Right lobe of liver (tissue), 6 donors: ENCODE data around the gene SPATA18. TPM values are rescaled to one million over a fixed set of nuclear protein-coding genes. Genes with fewer than 3 reads are reported as not detected.

ENCODE experiments used
- ATAC-seq, 4 donors: fragments of 200-7000 bp; cut with Tn5 transposase; one replicate each; pipeline ENCODE4 v1.9.1; 2020; ENCODE audit warnings: mild to moderate bottlenecking in 4 of 4, moderate library complexity in 4 of 4
- DNase-seq, 3 donors: peaks; one replicate each; pipeline ENCODE4 v3.0.0-alpha.2; 2020
- H3K27ac ChIP-seq, 3 donors: fragments of 200-600 bp; one replicate each; pipeline ENCODE4 v1.8.0; 2022
- H3K27me3 ChIP-seq, 2 donors: fragments of 200-600 bp; one replicate each; pipeline ENCODE4 v1.8.0; 2022
- H3K36me3 ChIP-seq, 4 donors: fragments of 200-600 bp; sonication (generic) in 1 of 4; one replicate each; pipeline versions ENCODE4 v1.5.1 to v1.8.0; 2017 to 2022; ENCODE audit warnings: control low read depth in 1 of 4
- H3K4me1 ChIP-seq, 4 donors: fragments of 200-600 bp; sonication (generic) in 1 of 4; one replicate each; pipeline versions ENCODE4 v1.5.1 to v1.8.0; 2017 to 2022; ENCODE audit warnings: control low read depth in 1 of 4
- H3K4me3 ChIP-seq, 3 donors: fragments of 200-600 bp; one replicate each; pipeline ENCODE4 v1.8.0; 2022
- H3K9me3 ChIP-seq, 4 donors: fragments of 200-600 bp; sonication (generic) in 1 of 4; one replicate each; pipeline versions ENCODE4 v1.5.1 to v1.8.0; 2017 to 2022; ENCODE audit warnings: control low read depth in 1 of 4
- CTCF ChIP-seq, 4 donors: fragments of 200-600 bp in 3 of 4; fragments of 450-650 bp in 1 of 4; IDR thresholded peaks; one replicate each; pipeline versions ENCODE4 v1.5.1 to v1.8.0; 2016 to 2022; ENCODE audit warnings: antibody characterized with exemption in 4 of 4, mild to moderate bottlenecking in 2 of 4
- POLR2A ChIP-seq: fragments of 450-650 bp; IDR thresholded peaks from one replicate; pipeline ENCODE4 v1.6.1; 2017; ENCODE audit warnings: antibody characterized with exemption, mild to moderate bottlenecking
- WGBS: methylation state at CpG from one replicate; pipeline ENCODE4 v1.1.6; 2018; ENCODE audit warnings: low coverage, low lambda C conversion rate; ENCODE audit not compliant: insufficient coverage; ENCODE audit errors: missing lambda C conversion rate; 5-methylcytosine and 5-hydroxymethylcytosine counted together
- intact Hi-C, 2 donors: fragments of 100-400 bp; cut with DNase I; formaldehyde crosslinking; loops; one replicate each; pipeline versions ENCODE4 v1.11.2 to v1.14.1; 2022
- long read RNA-seq: library from polyadenylated mRNA; unstranded; transcript quantifications from one replicate; pipeline ENCODE4 v2.0.0, GENCODE V29; 2019
- total RNA-seq, 6 experiments: library from RNA; depleted of rRNA in 2 of 6; stranded (reverse); fragments of >200 nt in 2 of 6; fragmentation: NEBNext Ultra II Directional in 3 of 6; extraction: Animal tissue kit (Norgen Biotek cat#: 25700) in 3 of 6; gene quantifications; one replicate each; pipeline versions ENCODE4 v1.1.0 to v1.2.4, GENCODE V29; 2016 to 2023
- donor health status: DM: no; HTN: yes; CAD: no.
- donor health status: DM: no; HTN: no; CAD: no.
- donor health status: DM: no; HTN: no; CAD: no.
- donor health status: DM: no; HTN: yes; CAD: no.
- donor health status: DM: no; HTN: yes; CAD: no.

The SPATA18 gene
- 1 to 10 TPM; 1.6 to 2.9 (median 2.3) TPM for total RNA-seq
- long read RNA-seq: 0 reads

GRCh38 chr4:52051213-52051614 lies at the start of gene SPATA18:
SPATA18 (plus strand) TSS chr4:52051304; CDS start chr4:52051705, 401 bp downstream.
- ATAC-seq: peak; percentile 65 to 81 (median 76)
- DNase-seq: peak; percentile 48 to 53 (median 50)
- H3K27ac ChIP-seq: peak within 1 kb of the TSS; percentile 47 to 54 (median 49)
- H3K4me1 ChIP-seq: peaks cover 0 to 4% (median 0%) of the 10 kb centered on the region in 4 donors
- peak within 1 kb of the TSS; percentile 45 to 65 (median 59) for H3K4me3 ChIP-seq
- WGBS: 7% methylated on average over 3 of the region's 44 CpGs
- intact Hi-C loops: no loop called here
- TF ChIP-seq CTCF (IDR thresholded peaks at IDR 0.05) (no peak), POLR2A (no peak)
- H3K9me3 ChIP-seq: no peaks in the 10 kb centered on the region
- no peaks in the 10 kb centered on the region for H3K36me3 ChIP-seq
- H3K27me3 ChIP-seq: no peaks in the 10 kb centered on the region

- Histone ChIP-seq H3K36me3 (no peaks in the 10 kb centered on the region), H3K4me3 (no peak overlapping the region), H3K27me3 (no peaks in the 10 kb centered on the region), H3K9me3 (no peaks in the 10 kb centered on the region), H3K27ac (no peak overlapping the region), H3K4me1 (peaks cover 0 to 10% (median 5%) of the 10 kb centered on the region in 4 donors)
- intact Hi-C loops: no loop called here
- no peak for TF ChIP-seq POLR2A
- TF ChIP-seq CTCF (IDR thresholded peaks at IDR 0.05): no peak
- 89% methylated on average over 1 of the region's 2 CpGs for WGBS
- ATAC-seq (peak in 1 of 4 donors; percentile 35), DNase-seq (no peak)
Observed at GRCh38 chr4:52001616-52002015, 49.5 kb upstream of the SPATA18 start.

GRCh38 chr4:52004414-52004813 lies 46.7 kb upstream of the SPATA18 start:
- intact Hi-C loops: no loop called here
- Histone ChIP-seq H3K27ac (no peak overlapping the region), H3K36me3 (no peaks in the 10 kb centered on the region), H3K27me3 (no peaks in the 10 kb centered on the region), H3K4me1 (peaks cover 0 to 3% (median 0%) of the 10 kb centered on the region in 4 donors), H3K9me3 (no peaks in the 10 kb centered on the region), H3K4me3 (no peak overlapping the region)
- ATAC-seq (no peak), DNase-seq (no peak)
- no peak for TF ChIP-seq POLR2A
- no peak for TF ChIP-seq CTCF (IDR thresholded peaks at IDR 0.05)

GRCh38 chr4:52005604-52006273 lies 45.4 kb upstream of the SPATA18 start:
- TF ChIP-seq CTCF (IDR thresholded peaks at IDR 0.05): no peak
- DNase-seq: no peak
- Histone ChIP-seq H3K27me3 (no peaks in the 10 kb centered on the region), H3K36me3 (no peaks in the 10 kb centered on the region), H3K27ac (no peak overlapping the region), H3K4me1 (no peaks in the 10 kb centered on the region), H3K4me3 (no peak overlapping the region), H3K9me3 (no peaks in the 10 kb centered on the region)
- no peak for ATAC-seq
- 100% methylated on average over 1 of the region's 2 CpGs for WGBS
- intact Hi-C loops: no loop called here
